Measurements from ENCODE around the gene PHF19.

DNA sequence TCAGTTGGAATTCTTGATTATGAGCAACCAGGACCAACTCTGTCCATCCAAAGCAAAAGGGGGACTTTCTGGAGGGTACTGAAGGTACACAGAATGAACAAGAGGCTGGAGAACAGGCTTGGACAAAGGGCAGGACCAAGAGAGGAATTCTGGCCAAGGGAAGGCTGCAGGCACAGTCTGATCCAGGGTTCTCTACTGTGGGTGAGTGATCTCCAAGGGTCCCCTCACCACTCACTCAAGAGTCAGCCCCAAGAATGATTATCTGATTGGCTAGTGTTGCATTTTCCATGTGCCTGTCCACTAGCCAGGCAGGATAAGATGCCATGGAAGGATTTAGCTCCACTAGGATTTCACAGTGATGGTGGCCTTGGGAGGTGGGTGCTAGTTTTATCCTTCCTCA, 11.6 kb upstream of the PHF19 start:
- TF ChIP-seq POLR2A (IDR thresholded peaks at IDR 0.05), result no peak
- TF ChIP-seq, protein P1, sequence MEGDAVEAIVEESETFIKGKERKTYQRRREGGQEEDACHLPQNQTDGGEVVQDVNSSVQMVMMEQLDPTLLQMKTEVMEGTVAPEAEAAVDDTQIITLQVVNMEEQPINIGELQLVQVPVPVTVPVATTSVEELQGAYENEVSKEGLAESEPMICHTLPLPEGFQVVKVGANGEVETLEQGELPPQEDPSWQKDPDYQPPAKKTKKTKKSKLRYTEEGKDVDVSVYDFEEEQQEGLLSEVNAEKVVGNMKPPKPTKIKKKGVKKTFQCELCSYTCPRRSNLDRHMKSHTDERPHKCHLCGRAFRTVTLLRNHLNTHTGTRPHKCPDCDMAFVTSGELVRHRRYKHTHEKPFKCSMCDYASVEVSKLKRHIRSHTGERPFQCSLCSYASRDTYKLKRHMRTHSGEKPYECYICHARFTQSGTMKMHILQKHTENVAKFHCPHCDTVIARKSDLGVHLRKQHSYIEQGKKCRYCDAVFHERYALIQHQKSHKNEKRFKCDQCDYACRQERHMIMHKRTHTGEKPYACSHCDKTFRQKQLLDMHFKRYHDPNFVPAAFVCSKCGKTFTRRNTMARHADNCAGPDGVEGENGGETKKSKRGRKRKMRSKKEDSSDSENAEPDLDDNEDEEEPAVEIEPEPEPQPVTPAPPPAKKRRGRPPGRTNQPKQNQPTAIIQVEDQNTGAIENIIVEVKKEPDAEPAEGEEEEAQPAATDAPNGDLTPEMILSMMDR (IDR thresholded peaks at IDR 0.05), result no peak

Data from lower leg skin (tissue), 3 donors.